Thoracic aorta (tissue), 2 donors: Measurements from ENCODE around the gene SYNGAP1. TPM values are rescaled to one million over a fixed set of nuclear protein-coding genes. Genes with fewer than 3 reads are reported as not detected.

Experiments used
- ATAC-seq: fragments of 150-250 bp; one replicate; pipeline ENCODE4 v1.8.0; 2017; ENCODE audit warnings: low read depth; ENCODE audit not compliant: insufficient number of reproducible peaks, low FRiP score
- DNase-seq: peaks from one replicate; pipeline ENCODE4 v3.0.0-alpha.2; 2020; ENCODE audit warnings: low spot score
- H3K27ac ChIP-seq, 2 donors: fragments of 200-600 bp; sonication (generic); 1 replicate in 1 of 2; 2 replicates in 1 of 2; pipeline ENCODE4 v1.5.1; 2016; ENCODE audit warnings: mild to moderate bottlenecking in 2 of 2, moderate library complexity in 2 of 2
- H3K27me3 ChIP-seq: fragments of 200-600 bp; sonication (generic); replicated peaks from 2 replicates; pipeline ENCODE4 v1.6.0; 2016; ENCODE audit warnings: mild to moderate bottlenecking; ENCODE audit not compliant: insufficient read depth
- H3K36me3 ChIP-seq: fragments of 200-600 bp; sonication (generic); one replicate; pipeline ENCODE4 v1.5.1; 2016
- H3K4me1 ChIP-seq, 2 donors: fragments of 200-600 bp; sonication (generic); 1 replicate in 1 of 2; 2 replicates in 1 of 2; pipeline versions ENCODE4 v1.5.1 to v1.6.0; 2016; ENCODE audit warnings: low read depth in 2 of 2, mild to moderate bottlenecking in 1 of 2; ENCODE audit not compliant: control insufficient read depth in 1 of 2
- H3K4me3 ChIP-seq: fragments of 200-600 bp; sonication (generic); 2 replicates; pipeline ENCODE4 v1.5.1; 2016; ENCODE audit warnings: mild to moderate bottlenecking
- H3K9me3 ChIP-seq: fragments of 200-600 bp; sonication (generic); 2 replicates; pipeline ENCODE4 v1.5.1; 2016
- total RNA-seq, 2 donors: library from RNA; depleted of rRNA; stranded (reverse); fragments of >200 nt; gene quantifications; one replicate each; pipeline versions ENCODE4 v1.1.0 to v1.2.3, GENCODE V29; 2016
- TF ChIP-seq, protein P1 (sequence below): fragments of 200-600 bp; sonication (generic); IDR thresholded peaks from one replicate; pipeline ENCODE4 v1.5.1; 2019; ENCODE audit warnings: antibody characterized with exemption

Gene SYNGAP1
- total RNA-seq, 2 donors from 2014 or later: 16.2 to 24.6 TPM

- ATAC-seq: no peak
- H3K4me1 ChIP-seq: peaks cover 24 to 68% of the 10 kb centered on the region in 2 donors
- no peaks in the 10 kb centered on the region for H3K27me3 ChIP-seq
- TF ChIP-seq, protein P1, sequence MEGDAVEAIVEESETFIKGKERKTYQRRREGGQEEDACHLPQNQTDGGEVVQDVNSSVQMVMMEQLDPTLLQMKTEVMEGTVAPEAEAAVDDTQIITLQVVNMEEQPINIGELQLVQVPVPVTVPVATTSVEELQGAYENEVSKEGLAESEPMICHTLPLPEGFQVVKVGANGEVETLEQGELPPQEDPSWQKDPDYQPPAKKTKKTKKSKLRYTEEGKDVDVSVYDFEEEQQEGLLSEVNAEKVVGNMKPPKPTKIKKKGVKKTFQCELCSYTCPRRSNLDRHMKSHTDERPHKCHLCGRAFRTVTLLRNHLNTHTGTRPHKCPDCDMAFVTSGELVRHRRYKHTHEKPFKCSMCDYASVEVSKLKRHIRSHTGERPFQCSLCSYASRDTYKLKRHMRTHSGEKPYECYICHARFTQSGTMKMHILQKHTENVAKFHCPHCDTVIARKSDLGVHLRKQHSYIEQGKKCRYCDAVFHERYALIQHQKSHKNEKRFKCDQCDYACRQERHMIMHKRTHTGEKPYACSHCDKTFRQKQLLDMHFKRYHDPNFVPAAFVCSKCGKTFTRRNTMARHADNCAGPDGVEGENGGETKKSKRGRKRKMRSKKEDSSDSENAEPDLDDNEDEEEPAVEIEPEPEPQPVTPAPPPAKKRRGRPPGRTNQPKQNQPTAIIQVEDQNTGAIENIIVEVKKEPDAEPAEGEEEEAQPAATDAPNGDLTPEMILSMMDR: no peak
- no peaks in the 10 kb centered on the region for H3K9me3 ChIP-seq
- H3K4me3 ChIP-seq: no peak overlapping the region
- no peak for DNase-seq
- H3K36me3 ChIP-seq: no peaks in the 10 kb centered on the region
- H3K27ac ChIP-seq: peak overlapping the region; percentile 25
Observed at GRCh38 chr6:33428966-33429749, 9.3 kb downstream of the SYNGAP1 start.

- Histone ChIP-seq H3K36me3 (no peaks in the 10 kb centered on the region), H3K27ac (no peak overlapping the region), H3K9me3 (no peaks in the 10 kb centered on the region), H3K4me3 (no peak overlapping the region), H3K4me1 (peaks cover 19 to 64% of the 10 kb centered on the region in 2 donors), H3K27me3 (no peaks in the 10 kb centered on the region)
- no peak for ATAC-seq
- TF ChIP-seq, protein P1: no peak
- DNase-seq: no peak
Observed at GRCh38 chr6:33429750-33430052, 9.8 kb downstream of the SYNGAP1 start.

- H3K4me3 ChIP-seq: no peak overlapping the region
- ATAC-seq: no peak
- peaks cover 17 to 59% of the 10 kb centered on the region in 2 donors for H3K4me1 ChIP-seq
- no peak overlapping the region for H3K27ac ChIP-seq
- no peaks in the 10 kb centered on the region for H3K27me3 ChIP-seq
- no peaks in the 10 kb centered on the region for H3K9me3 ChIP-seq
- no peak for DNase-seq
- TF ChIP-seq, protein P1: no peak
- H3K36me3 ChIP-seq: no peaks in the 10 kb centered on the region
Observed at GRCh38 chr6:33430334-33430733, 10.5 kb downstream of the SYNGAP1 start.

- H3K27me3 ChIP-seq: no peaks in the 10 kb centered on the region
- H3K27ac ChIP-seq: no peak overlapping the region
- TF ChIP-seq, protein P1: no peak
- no peaks in the 10 kb centered on the region for H3K9me3 ChIP-seq
- DNase-seq (no peak), ATAC-seq (no peak)
- H3K4me3 ChIP-seq: peak overlapping the region; percentile 44
- no peaks in the 10 kb centered on the region for H3K36me3 ChIP-seq
- peaks cover 17 to 58% of the 10 kb centered on the region in 2 donors for H3K4me1 ChIP-seq
Observed at GRCh38 chr6:33430991-33431879, 11.4 kb downstream of the SYNGAP1 start.

DNA sequence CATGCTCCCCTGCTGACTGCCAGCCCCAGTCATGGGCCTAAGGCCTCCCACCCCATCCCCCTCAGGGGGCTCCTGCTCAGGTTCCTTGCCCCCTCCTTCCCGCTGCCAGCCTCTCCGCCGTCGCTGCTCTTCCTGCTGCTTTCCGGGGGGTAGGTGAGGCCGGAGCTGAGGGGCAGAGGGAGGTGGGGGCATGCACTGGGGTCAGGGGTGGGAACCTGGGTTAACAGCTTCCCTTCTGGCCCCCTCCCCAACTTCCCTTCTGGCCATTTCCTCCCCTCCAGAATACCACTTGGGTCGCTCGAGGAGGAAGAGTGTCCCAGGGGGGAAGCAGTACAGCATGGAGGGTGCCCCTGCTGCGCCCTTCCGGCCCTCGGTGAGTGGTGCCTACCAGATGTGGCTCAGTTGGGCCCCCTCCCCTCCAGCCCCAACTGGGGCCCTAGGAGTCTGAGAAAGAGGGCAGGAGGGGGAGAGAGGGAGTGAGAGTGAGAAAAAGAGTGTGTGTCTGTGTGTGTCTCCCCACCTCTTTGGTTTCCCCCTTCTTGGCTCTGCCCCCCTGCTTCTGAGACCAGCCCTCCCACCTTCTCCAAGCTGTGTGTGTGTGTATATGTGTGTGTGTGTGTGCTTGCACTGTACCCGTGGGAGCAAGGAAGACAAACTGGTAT is 12.1 kb downstream of the SYNGAP1 start:
- Histone ChIP-seq H3K27ac (no peak overlapping the region), H3K4me1 (peaks cover 10 to 52% of the 10 kb centered on the region in 2 donors)
- ATAC-seq: no peak

More for the DNA sequence above, 12.1 kb downstream of the SYNGAP1 start:
- Histone ChIP-seq H3K9me3 (no peaks in the 10 kb centered on the region), H3K4me3 (no peak overlapping the region), H3K27me3 (no peaks in the 10 kb centered on the region), H3K36me3 (peaks cover 4% of the 10 kb centered on the region)
- DNase-seq: no peak
- TF ChIP-seq, protein P1: no peak
